ENCODE data around the gene CEP170B.

The CEP170B gene

DNA sequence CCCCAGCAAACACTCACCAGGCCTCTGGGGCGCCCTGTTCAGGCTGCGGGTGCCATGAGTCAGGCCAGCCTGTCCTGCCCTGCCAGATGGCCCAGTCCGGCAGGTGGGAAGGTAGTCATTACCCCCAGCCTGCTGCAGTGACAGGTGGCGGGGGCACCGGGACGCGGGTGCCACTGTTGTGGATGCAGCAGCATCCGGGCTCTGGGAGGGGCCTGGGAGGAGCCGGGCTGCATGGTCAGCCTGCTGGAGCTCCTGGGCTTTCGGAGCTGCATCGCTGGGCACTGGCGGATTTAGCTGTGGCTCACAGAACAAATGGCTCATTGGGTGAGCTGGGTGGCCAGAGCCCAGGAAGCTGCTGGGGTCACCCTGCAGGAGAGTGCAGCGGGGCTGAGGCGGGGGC is 13.5 kb downstream of the CEP170B start:
- TF ChIP-seq EZH2phosphoT487 (IDR thresholded peaks at IDR 0.05; ENCODE audit: borderline replicate concordance), result no peak
- TF ChIP-seq, protein P1, sequence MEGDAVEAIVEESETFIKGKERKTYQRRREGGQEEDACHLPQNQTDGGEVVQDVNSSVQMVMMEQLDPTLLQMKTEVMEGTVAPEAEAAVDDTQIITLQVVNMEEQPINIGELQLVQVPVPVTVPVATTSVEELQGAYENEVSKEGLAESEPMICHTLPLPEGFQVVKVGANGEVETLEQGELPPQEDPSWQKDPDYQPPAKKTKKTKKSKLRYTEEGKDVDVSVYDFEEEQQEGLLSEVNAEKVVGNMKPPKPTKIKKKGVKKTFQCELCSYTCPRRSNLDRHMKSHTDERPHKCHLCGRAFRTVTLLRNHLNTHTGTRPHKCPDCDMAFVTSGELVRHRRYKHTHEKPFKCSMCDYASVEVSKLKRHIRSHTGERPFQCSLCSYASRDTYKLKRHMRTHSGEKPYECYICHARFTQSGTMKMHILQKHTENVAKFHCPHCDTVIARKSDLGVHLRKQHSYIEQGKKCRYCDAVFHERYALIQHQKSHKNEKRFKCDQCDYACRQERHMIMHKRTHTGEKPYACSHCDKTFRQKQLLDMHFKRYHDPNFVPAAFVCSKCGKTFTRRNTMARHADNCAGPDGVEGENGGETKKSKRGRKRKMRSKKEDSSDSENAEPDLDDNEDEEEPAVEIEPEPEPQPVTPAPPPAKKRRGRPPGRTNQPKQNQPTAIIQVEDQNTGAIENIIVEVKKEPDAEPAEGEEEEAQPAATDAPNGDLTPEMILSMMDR (conservative IDR thresholded peaks at IDR 0.05; ENCODE audit: low read length), result no peak
- H3K9me3 ChIP-seq (ENCODE audit: insufficient read depth, low read depth, low read length), result no peaks in the 10 kb centered on the region
- no peak overlapping the region for H3K4me2 ChIP-seq (ENCODE audit: low read depth, low read length, poor library complexity, severe bottlenecking)
- H4K20me1 ChIP-seq (ENCODE audit: insufficient read depth, low read length, poor library complexity, severe bottlenecking), result no peaks in the 10 kb centered on the region
- H3K36me3 ChIP-seq (ENCODE audit: insufficient read depth, low read length), result no peaks in the 10 kb centered on the region
- H3K9me2 ChIP-seq (replicated peaks; ENCODE audit: low read depth, low read length), result no peaks in the 10 kb centered on the region
- H3F3A ChIP-seq (ENCODE audit: low read depth), result no peaks in the 10 kb centered on the region
- no peaks in the 10 kb centered on the region for H3K4me1 ChIP-seq (ENCODE audit: insufficient read depth, low read length, poor library complexity, severe bottlenecking)
- no peak overlapping the region for H3K4me3 ChIP-seq (ENCODE audit: low read length, poor library complexity, severe bottlenecking)
- H2AFZ ChIP-seq (ENCODE audit: low read length), result no peak overlapping the region
- no peaks in the 10 kb centered on the region for H3K79me2 ChIP-seq (ENCODE audit: insufficient read depth, low read length)
- H3K27me3 ChIP-seq (ENCODE audit: insufficient read depth, low read length, poor library complexity, severe bottlenecking), result no peaks in the 10 kb centered on the region
- no peak overlapping the region for H3K9ac ChIP-seq (ENCODE audit: low read depth, low read length, poor library complexity, severe bottlenecking)

DNA sequence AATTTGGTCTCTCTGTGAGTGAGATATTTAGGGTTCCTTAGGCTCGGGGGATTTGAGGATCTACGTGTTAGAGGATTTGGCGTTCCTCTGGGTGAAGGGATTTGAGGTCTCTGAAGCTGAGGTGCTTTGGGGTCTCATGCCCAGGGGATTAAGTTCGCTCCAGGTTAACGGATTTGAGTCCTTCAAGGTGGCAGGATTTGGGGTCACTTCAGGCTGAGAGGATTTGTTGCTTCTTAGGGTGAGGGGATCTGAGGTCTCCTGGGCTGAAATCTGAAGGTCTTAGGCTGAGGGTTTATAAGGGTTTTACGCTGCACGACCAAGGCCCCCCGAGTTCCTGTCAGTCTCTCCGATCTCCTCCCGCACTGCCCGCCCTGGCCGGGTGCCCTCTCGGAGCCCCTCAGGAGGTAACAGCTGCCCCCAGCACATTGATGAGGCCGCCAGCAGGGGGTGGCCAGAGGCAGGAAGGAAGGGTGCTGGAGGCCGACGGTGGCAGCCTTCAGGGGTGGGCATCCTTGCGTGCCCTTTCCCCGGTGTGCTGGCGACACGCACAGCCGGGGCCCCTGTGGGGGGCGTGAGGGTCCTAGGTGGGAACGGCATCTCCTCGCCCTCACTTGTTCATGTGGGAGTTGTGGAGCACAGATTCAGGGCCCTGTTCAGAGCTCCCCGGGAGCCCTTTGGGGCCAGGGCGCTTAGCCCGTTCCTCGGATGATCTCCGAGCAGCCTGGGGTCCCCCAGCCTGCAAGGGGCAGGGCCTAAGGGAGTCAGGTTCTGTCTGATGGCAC is 14.3 kb downstream of the CEP170B start:
- Histone ChIP-seq H3K4me2 (ENCODE audit: low read depth, low read length, poor library complexity, severe bottlenecking) (no peak overlapping the region), H3K36me3 (ENCODE audit: insufficient read depth, low read length) (no peaks in the 10 kb centered on the region), H4K20me1 (ENCODE audit: insufficient read depth, low read length, poor library complexity, severe bottlenecking) (no peaks in the 10 kb centered on the region), H3K9me3 (ENCODE audit: insufficient read depth, low read depth, low read length) (no peaks in the 10 kb centered on the region), H3K4me1 (ENCODE audit: insufficient read depth, low read length, poor library complexity, severe bottlenecking) (no peaks in the 10 kb centered on the region), H3K9ac (ENCODE audit: low read depth, low read length, poor library complexity, severe bottlenecking) (no peak overlapping the region), H3K79me2 (ENCODE audit: insufficient read depth, low read length) (no peaks in the 10 kb centered on the region), H3K9me2 (replicated peaks; ENCODE audit: low read depth, low read length) (no peaks in the 10 kb centered on the region), H2AFZ (ENCODE audit: low read length) (no peak overlapping the region), H3K4me3 (ENCODE audit: low read length, poor library complexity, severe bottlenecking) (no peak overlapping the region), H3F3A (ENCODE audit: low read depth) (no peaks in the 10 kb centered on the region), H3K27me3 (ENCODE audit: insufficient read depth, low read length, poor library complexity, severe bottlenecking) (no peaks in the 10 kb centered on the region)
- TF ChIP-seq EZH2phosphoT487 (IDR thresholded peaks at IDR 0.05; ENCODE audit: borderline replicate concordance), result no peak
- TF ChIP-seq, protein P1 (conservative IDR thresholded peaks at IDR 0.05; ENCODE audit: low read length), result no peak; the same call in 1 of the 2 replicates

DNA sequence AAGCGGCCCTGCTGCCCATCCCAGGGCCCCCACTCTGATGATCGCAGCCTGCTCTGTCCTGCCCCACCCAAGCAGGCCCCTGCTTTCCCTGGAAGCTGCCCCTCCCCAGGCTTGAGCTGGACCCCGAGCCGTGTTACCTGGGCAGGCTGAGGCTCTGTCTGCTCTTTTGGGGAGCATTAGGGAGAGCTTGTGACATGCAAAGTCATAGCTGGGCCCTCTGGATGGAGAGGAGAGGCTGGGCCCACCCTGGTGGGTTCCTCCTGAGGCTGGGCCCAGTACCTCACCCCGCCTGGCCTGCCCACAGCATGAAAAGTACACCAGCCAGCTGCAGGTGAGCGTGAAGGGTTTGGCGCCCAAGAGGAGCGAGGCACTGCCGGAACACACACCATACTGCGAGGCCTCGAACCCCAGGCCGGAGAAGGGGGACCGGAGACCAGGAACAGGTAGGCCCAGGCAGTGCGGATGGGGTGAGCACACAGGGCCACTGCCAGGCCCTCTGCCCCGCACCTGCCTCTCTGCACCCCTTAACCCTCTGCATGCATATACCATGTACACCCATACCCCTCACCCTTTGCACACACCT is 15.0 kb downstream of the CEP170B start:
- Histone ChIP-seq H3K36me3 (ENCODE audit: insufficient read depth, low read length) (no peaks in the 10 kb centered on the region), H3K9me3 (ENCODE audit: insufficient read depth, low read depth, low read length) (no peaks in the 10 kb centered on the region), H3F3A (ENCODE audit: low read depth) (no peaks in the 10 kb centered on the region), H3K4me3 (ENCODE audit: low read length, poor library complexity, severe bottlenecking) (no peak overlapping the region), H3K9ac (ENCODE audit: low read depth, low read length, poor library complexity, severe bottlenecking) (no peak overlapping the region), H3K27me3 (ENCODE audit: insufficient read depth, low read length, poor library complexity, severe bottlenecking) (no peaks in the 10 kb centered on the region), H3K9me2 (replicated peaks; ENCODE audit: low read depth, low read length) (no peaks in the 10 kb centered on the region), H2AFZ (ENCODE audit: low read length) (no peak overlapping the region), H3K4me1 (ENCODE audit: insufficient read depth, low read length, poor library complexity, severe bottlenecking) (no peaks in the 10 kb centered on the region), H3K4me2 (ENCODE audit: low read depth, low read length, poor library complexity, severe bottlenecking) (no peak overlapping the region), H4K20me1 (ENCODE audit: insufficient read depth, low read length, poor library complexity, severe bottlenecking) (no peaks in the 10 kb centered on the region), H3K79me2 (ENCODE audit: insufficient read depth, low read length) (no peaks in the 10 kb centered on the region)
- TF ChIP-seq EZH2phosphoT487 (IDR thresholded peaks at IDR 0.05; ENCODE audit: borderline replicate concordance), result no peak
- TF ChIP-seq, protein P1 (conservative IDR thresholded peaks at IDR 0.05; ENCODE audit: low read length), result no peak

Measured in Loucy (cell line).